Vagina (tissue), 2 donors: Measurements from ENCODE around the gene PARP9.

ENCODE experiments used
- CTCF ChIP-seq, 3 experiments: fragments of 450-650 bp in 2 of 3; fragments of 200-600 bp in 1 of 3; sonication (generic) in 1 of 3; IDR thresholded peaks; one replicate each; pipeline ENCODE4 v1.5.1; 2017 to 2019; ENCODE audit warnings: antibody characterized with exemption in 3 of 3, mild to moderate bottlenecking in 2 of 3, moderate library complexity in 2 of 3
- POLR2A ChIP-seq, 2 donors: fragments of 450-650 bp; IDR thresholded peaks; one replicate each; pipeline ENCODE4 v1.6.1; 2017; ENCODE audit warnings: antibody characterized with exemption in 2 of 2, mild to moderate bottlenecking in 2 of 2, moderate library complexity in 2 of 2

GRCh38 chr3:122559906-122560305 lies 4.2 kb downstream of the PARP9 start:
- TF ChIP-seq CTCF (IDR thresholded peaks at IDR 0.05) (no peak), POLR2A (IDR thresholded peaks at IDR 0.05) (no peak)
